ENCODE results near the gene SLC3A2. TPM values are rescaled to one million over a fixed set of nuclear protein-coding genes. Genes with fewer than 3 reads are reported as not detected.

SLC3A2 gene
- total RNA-seq, 1 donor from 2014 or later, result 147 TPM

DNA sequence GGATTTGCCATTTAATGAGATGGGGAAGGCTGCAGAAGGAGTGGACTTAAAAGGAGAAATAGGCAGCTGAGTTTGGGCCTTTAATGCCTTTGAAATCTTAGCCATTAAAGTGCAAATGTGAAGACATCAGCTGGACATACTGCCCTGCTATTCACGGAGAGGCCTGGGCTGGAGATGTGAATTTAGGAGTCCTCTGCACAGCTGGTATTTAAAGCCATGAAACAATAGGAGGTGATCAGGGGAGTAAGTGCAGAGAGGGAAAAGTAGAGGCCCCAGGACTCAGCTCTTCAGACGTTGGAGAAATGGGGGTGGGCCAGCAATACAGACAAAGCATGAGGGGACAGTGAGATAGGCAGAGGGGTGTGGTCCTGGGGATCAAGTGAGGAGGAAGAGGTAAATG, 16.6 kb downstream of the SLC3A2 start:
- Mint-ChIP-seq H3K4me3 (ENCODE audit: unreplicated experiment) (no peak overlapping the region), H3K27ac (ENCODE audit: unreplicated experiment) (no peak overlapping the region), H3K27me3 (ENCODE audit: unreplicated experiment) (peaks cover 12% of the 10 kb centered on the region), H3K4me1 (ENCODE audit: unreplicated experiment) (peaks cover 15% of the 10 kb centered on the region), H3K9me3 (ENCODE audit: unreplicated experiment) (no peaks in the 10 kb centered on the region), H3K36me3 (ENCODE audit: low read depth, unreplicated experiment) (no peaks in the 10 kb centered on the region)
- TF ChIP-seq, protein P1, sequence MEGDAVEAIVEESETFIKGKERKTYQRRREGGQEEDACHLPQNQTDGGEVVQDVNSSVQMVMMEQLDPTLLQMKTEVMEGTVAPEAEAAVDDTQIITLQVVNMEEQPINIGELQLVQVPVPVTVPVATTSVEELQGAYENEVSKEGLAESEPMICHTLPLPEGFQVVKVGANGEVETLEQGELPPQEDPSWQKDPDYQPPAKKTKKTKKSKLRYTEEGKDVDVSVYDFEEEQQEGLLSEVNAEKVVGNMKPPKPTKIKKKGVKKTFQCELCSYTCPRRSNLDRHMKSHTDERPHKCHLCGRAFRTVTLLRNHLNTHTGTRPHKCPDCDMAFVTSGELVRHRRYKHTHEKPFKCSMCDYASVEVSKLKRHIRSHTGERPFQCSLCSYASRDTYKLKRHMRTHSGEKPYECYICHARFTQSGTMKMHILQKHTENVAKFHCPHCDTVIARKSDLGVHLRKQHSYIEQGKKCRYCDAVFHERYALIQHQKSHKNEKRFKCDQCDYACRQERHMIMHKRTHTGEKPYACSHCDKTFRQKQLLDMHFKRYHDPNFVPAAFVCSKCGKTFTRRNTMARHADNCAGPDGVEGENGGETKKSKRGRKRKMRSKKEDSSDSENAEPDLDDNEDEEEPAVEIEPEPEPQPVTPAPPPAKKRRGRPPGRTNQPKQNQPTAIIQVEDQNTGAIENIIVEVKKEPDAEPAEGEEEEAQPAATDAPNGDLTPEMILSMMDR (IDR thresholded peaks at IDR 0.05; ENCODE audit: unreplicated experiment), result no peak
- no peak for DNase-seq (ENCODE audit: low spot score)

DNA sequence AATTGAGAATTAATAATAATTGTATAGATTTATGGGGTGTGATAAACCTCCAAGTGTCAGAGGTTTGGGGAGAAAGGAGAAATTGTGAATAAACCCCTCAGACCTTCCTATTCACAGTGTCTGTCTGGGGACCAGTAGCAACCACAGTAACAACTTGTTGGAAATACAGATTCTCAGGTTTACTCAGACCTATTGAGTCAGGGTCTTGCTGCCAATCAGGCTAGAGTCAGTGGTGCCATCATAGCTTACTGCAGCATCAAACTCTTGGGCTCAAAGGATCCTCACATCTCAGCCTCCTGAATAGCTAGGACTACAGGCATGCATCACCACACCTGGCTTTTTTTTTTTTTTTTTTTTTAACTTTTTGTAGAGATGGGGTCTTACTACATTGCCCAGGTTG, 17.3 kb downstream of the SLC3A2 start:
- Mint-ChIP-seq H3K4me3 (ENCODE audit: unreplicated experiment) (no peak overlapping the region), H3K36me3 (ENCODE audit: low read depth, unreplicated experiment) (no peaks in the 10 kb centered on the region), H3K4me1 (ENCODE audit: unreplicated experiment) (peaks cover 11% of the 10 kb centered on the region), H3K9me3 (ENCODE audit: unreplicated experiment) (no peaks in the 10 kb centered on the region), H3K27me3 (ENCODE audit: unreplicated experiment) (peaks cover 12% of the 10 kb centered on the region), H3K27ac (ENCODE audit: unreplicated experiment) (no peak overlapping the region)
- no peak for DNase-seq (ENCODE audit: low spot score)
- TF ChIP-seq, protein P1 (IDR thresholded peaks at IDR 0.05; ENCODE audit: unreplicated experiment), result no peak

DNA sequence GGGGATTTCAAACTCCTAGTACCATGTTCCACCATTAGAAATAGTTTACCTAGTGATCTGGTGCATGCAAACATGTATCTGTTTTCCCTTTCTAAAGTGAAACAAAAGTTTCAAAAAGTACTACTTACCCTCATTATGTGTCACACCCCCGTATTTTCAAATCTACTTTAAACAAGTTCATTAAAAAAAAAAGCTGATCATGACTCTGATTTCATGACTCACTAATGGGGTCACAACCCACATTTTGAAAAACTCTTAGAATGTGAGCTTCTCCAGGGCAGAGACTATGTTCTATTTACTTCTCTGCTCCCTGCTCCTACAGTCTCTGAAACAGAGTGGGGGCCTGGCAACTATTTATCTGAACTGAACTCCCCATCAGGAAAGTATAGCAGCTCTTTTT, 22.2 kb downstream of the SLC3A2 start:
- Mint-ChIP-seq H3K36me3 (ENCODE audit: low read depth, unreplicated experiment) (peaks cover 4% of the 10 kb centered on the region), H3K4me1 (ENCODE audit: unreplicated experiment) (peaks cover 28% of the 10 kb centered on the region), H3K27me3 (ENCODE audit: unreplicated experiment) (peaks cover 5% of the 10 kb centered on the region), H3K27ac (ENCODE audit: unreplicated experiment) (no peak overlapping the region), H3K9me3 (ENCODE audit: unreplicated experiment) (no peaks in the 10 kb centered on the region), H3K4me3 (ENCODE audit: unreplicated experiment) (no peak overlapping the region)
- TF ChIP-seq, protein P1 (IDR thresholded peaks at IDR 0.05; ENCODE audit: unreplicated experiment), result no peak
- no peak for DNase-seq (ENCODE audit: low spot score)

DNA sequence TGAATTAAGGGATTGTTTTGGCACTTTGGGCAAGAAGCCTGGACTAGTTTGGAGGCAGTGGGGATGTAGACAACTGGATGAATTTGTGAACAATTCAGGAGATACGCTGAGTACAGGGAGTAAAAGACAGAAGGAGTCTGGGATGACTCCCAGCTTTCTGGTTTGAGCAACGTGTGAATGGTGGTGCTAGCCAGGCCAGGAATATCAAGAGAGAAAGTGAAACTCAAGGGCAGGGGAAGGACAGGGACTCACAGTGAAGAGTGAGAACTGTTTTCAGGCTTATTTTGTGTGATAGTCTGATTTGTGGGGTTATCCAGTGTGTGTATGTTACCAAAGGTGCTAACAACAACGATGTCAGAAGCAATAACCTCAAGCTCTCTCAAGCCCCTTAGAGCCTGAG, 24.6 kb downstream of the SLC3A2 start:
- Mint-ChIP-seq H3K4me1 (ENCODE audit: unreplicated experiment) (peaks cover 35% of the 10 kb centered on the region), H3K36me3 (ENCODE audit: low read depth, unreplicated experiment) (peaks cover 4% of the 10 kb centered on the region), H3K27me3 (ENCODE audit: unreplicated experiment) (peaks cover under 1% of the 10 kb centered on the region), H3K27ac (ENCODE audit: unreplicated experiment) (peak overlapping the region; percentile 32), H3K9me3 (ENCODE audit: unreplicated experiment) (no peaks in the 10 kb centered on the region), H3K4me3 (ENCODE audit: unreplicated experiment) (no peak overlapping the region)
- DNase-seq (ENCODE audit: low spot score), result no peak
- TF ChIP-seq, protein P1 (IDR thresholded peaks at IDR 0.05; ENCODE audit: unreplicated experiment), result no peak

DNA sequence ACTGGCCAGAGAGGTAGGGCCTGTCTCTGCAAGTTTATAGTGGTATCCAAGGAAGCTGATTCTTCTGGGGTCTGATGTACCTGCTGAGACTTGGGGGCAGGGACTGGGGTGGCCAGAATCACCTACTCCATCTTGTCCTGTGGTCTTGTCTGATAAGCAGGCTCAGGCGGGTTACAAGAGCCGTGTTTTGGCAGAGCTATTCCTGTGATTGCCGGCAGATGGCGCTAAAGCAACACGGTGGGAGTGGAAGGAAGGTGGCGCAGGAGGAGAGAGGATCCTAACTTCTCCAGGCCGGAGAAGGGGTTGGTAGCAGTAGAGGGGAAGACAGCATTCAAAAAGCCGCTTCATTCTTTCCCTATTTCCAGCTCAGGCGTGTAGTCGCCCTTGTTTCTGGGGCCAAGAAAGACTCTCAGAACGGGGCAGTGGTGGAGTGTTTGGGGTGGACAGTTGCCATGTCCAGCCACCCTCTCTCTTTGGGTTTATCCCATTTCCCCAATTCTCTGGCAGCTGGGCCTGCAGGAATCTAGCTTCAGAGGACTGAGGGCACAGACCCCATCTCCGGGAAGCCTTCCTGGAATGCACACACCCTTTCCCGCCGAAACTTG, 25.3 kb downstream of the SLC3A2 start:
- H3K36me3 Mint-ChIP-seq (ENCODE audit: low read depth, unreplicated experiment), result peaks cover 4% of the 10 kb centered on the region
- peak overlapping the region; percentile 27 for H3K27ac Mint-ChIP-seq (ENCODE audit: unreplicated experiment)
- peaks cover 38% of the 10 kb centered on the region for H3K4me1 Mint-ChIP-seq (ENCODE audit: unreplicated experiment)
- H3K4me3 Mint-ChIP-seq (ENCODE audit: unreplicated experiment), result no peak overlapping the region
- TF ChIP-seq, protein P1 (IDR thresholded peaks at IDR 0.05; ENCODE audit: unreplicated experiment), result peak; percentile 94
- peak; percentile 91 for DNase-seq (ENCODE audit: low spot score)
- no peaks in the 10 kb centered on the region for H3K27me3 Mint-ChIP-seq (ENCODE audit: unreplicated experiment)
- H3K9me3 Mint-ChIP-seq (ENCODE audit: unreplicated experiment), result no peaks in the 10 kb centered on the region

All from endothelial cell (in vitro differentiated cells).